Peyer's patch (tissue), 4 donors: ENCODE measurements around the gene ZG16B.

Source experiments
- CTCF ChIP-seq, 6 experiments: fragments of 450-650 bp in 4 of 6; fragments of 200-600 bp in 2 of 6; sonication (generic) in 1 of 6; IDR thresholded peaks; one replicate each; pipeline ENCODE4 v1.5.1; 2017 to 2019; ENCODE audit warnings: antibody characterized with exemption in 6 of 6, mild to moderate bottlenecking in 3 of 6, moderate library complexity in 1 of 6
- POLR2A ChIP-seq, 2 donors: fragments of 450-650 bp; IDR thresholded peaks; one replicate each; pipeline ENCODE4 v1.5.1; 2017; ENCODE audit warnings: antibody characterized with exemption in 2 of 2, mild to moderate bottlenecking in 2 of 2, moderate library complexity in 2 of 2

GRCh38 chr16:2819179-2819938, 10.7 kb upstream of the ZG16B start:
- TF ChIP-seq CTCF (IDR thresholded peaks at IDR 0.05), result no peak
- no peak for TF ChIP-seq POLR2A (IDR thresholded peaks at IDR 0.05)
